HL-60/S4 (cell line): ENCODE data around the gene FOLR2.
"Not testable (repeated sequence)": the region's sequence is repeated elsewhere in the genome, so short reads cannot be mapped to it uniquely, and the experiment has no call there.

Experiments
- in situ Hi-C: fragments of 300-500 bp; cut with MboI; formaldehyde crosslinking; loops from 2 replicates; pipeline ENCODE4 v1.14.3; 2022; ENCODE audit warnings: low sequenced_read_pairs

FOLR2 gene

GRCh38 chr11:72216638-72217037 is at the start of gene FOLR2:
Gene FOLR2 (plus strand): TSS chr11:72216794. CDS start chr11:72218585, 1,791 bp downstream.
- in situ Hi-C loops, result no loop called here

- in situ Hi-C loops, result loop anchor here (25.0 kb wide), 1 partner anchor 357 kb away; no protein-coding TSS in a partner anchor
These were observed 47.5 kb upstream of the FOLR2 start for GRCh38 chr11:72169046-72169555.

- in situ Hi-C loops, result loop anchor here (25.0 kb wide), 1 partner anchor 357 kb away; no protein-coding TSS in a partner anchor
These were observed 46.8 kb upstream of the FOLR2 start for GRCh38 chr11:72169754-72170153.

- in situ Hi-C loops, result loop anchor here (25.0 kb wide), 1 partner anchor 360 kb away; no protein-coding TSS in a partner anchor
These were observed 44.6 kb upstream of the FOLR2 start for GRCh38 chr11:72172043-72172442.

- in situ Hi-C loops, result loop anchor here (25.0 kb wide), 1 partner anchor 361 kb away; no protein-coding TSS in a partner anchor
These were observed 43.3 kb upstream of the FOLR2 start for GRCh38 chr11:72173291-72173690.

- in situ Hi-C loops, result loop anchor here (25.0 kb wide), 1 partner anchor 362 kb away; no protein-coding TSS in a partner anchor
These were observed 42.1 kb upstream of the FOLR2 start for GRCh38 chr11:72174302-72175070.

GRCh38 chr11:72177656-72178055 is 38.9 kb upstream of the FOLR2 start:
- in situ Hi-C loops, result no loop called here

- in situ Hi-C loops, result no loop called here
These were observed 37.4 kb upstream of the FOLR2 start for GRCh38 chr11:72179049-72179803.

- in situ Hi-C loops, result no loop called here
These were observed 36.7 kb upstream of the FOLR2 start for GRCh38 chr11:72179804-72180396.

- in situ Hi-C loops, result not testable (repeated sequence)
These were observed 35.6 kb upstream of the FOLR2 start for GRCh38 chr11:72180892-72181552.

- in situ Hi-C loops, result not testable (repeated sequence)
These were observed 35.0 kb upstream of the FOLR2 start for GRCh38 chr11:72181553-72181958.

- in situ Hi-C loops, result no loop called here
These were observed 28.3 kb upstream of the FOLR2 start for GRCh38 chr11:72188267-72188666.

- in situ Hi-C loops, result no loop called here
These were observed 26.9 kb upstream of the FOLR2 start for GRCh38 chr11:72189455-72190250.

GRCh38 chr11:72190631-72191071 is 25.9 kb upstream of the FOLR2 start:
- in situ Hi-C loops, result no loop called here

GRCh38 chr11:72191961-72192381 is 24.6 kb upstream of the FOLR2 start, which contains the start of gene FOLR1:
Gene FOLR1 (plus strand): TSS chr11:72192140. CDS start chr11:72192174, 34 bp downstream.
- in situ Hi-C loops, result no loop called here

- in situ Hi-C loops, result no loop called here
These were observed 20.9 kb upstream of the FOLR2 start for GRCh38 chr11:72195518-72196270.

GRCh38 chr11:72201445-72201844 is 15.1 kb upstream of the FOLR2 start:
- in situ Hi-C loops, result not testable (repeated sequence)

- in situ Hi-C loops, result no loop called here
These were observed 14.0 kb upstream of the FOLR2 start for GRCh38 chr11:72202571-72202970.

- in situ Hi-C loops, result no loop called here
These were observed 13.4 kb upstream of the FOLR2 start for GRCh38 chr11:72203163-72203562.
